Ramos (cell line): ENCODE measurements around the gene MRTFB.

Source experiments
- in situ Hi-C: fragments of 300-500 bp; cut with MboI; formaldehyde crosslinking; loops from one replicate; pipeline ENCODE4 v1.14.3; 2022; ENCODE audit warnings: low sequenced_read_pairs; ENCODE audit not compliant: unreplicated experiment

The MRTFB gene

GRCh38 chr16:14211856-14212543, 140.9 kb downstream of the MRTFB start:
- in situ Hi-C loops, result no loop called here

- in situ Hi-C loops, result no loop called here
These were observed 144.8 kb downstream of the MRTFB start for GRCh38 chr16:14215941-14216340.

- in situ Hi-C loops, result no loop called here
These were observed 148.9 kb downstream of the MRTFB start for GRCh38 chr16:14219983-14220382.

- in situ Hi-C loops, result no loop called here
These were observed 152.5 kb downstream of the MRTFB start for GRCh38 chr16:14223632-14224031.

- in situ Hi-C loops, result no loop called here
These were observed 154.3 kb downstream of the MRTFB start for GRCh38 chr16:14225457-14225856.

DNA sequence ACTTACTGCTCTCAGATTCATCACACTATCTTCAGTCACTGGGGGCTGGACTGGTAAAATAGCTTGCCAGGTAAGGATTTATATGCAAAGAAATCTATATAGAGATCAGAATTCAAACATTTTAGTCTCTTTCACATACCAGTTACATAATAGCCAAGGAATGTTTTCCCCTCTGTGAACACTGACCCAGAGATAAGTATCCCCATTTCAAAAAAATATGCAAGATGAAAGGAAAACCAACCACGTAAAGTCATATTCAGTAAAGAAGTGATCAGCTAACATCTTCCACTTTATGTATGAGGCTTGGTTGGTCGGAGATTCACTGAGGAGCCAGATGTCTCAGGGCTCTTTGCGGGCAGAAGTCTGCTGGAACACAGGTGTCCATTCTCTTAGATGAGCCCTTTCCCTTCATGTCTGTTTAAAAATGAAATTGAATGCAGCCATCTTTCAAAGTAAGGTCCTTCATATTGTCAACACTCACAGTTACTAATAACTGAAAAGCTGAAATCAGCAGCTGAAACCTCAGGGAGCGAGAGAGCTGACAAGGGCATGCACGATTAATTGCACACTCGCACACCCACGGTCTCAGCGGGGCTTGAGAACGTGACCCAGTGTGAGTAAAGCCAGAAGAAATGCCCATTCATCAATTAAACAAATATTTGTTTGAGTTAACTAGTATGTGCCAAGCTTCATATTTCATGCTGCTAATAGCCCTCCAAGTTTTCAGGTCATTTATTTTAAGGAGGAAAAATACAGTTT, 161.2 kb downstream of the MRTFB start:
- in situ Hi-C loops, result no loop called here

DNA sequence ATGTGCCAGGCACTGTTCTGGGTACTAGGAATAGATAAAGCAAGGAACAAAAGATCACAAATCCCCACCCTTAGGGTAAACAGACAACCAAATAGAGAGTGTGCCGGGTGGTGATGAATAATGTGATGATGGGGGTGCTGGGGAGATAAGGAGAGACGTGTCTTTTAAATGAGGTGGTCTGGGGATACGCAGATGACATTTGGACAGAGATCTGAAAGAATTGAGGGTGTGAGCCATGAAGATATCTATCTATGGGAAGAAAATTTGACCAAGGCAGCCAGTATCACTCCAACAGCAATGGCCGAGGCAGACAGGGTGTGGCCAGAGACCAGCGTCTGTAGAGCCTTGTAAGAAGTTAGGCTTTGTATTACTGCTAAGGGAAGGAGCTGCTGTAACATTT, 165.3 kb downstream of the MRTFB start:
- in situ Hi-C loops, result no loop called here

GRCh38 chr16:14238756-14239155, 167.6 kb downstream of the MRTFB start:
- in situ Hi-C loops, result no loop called here

DNA sequence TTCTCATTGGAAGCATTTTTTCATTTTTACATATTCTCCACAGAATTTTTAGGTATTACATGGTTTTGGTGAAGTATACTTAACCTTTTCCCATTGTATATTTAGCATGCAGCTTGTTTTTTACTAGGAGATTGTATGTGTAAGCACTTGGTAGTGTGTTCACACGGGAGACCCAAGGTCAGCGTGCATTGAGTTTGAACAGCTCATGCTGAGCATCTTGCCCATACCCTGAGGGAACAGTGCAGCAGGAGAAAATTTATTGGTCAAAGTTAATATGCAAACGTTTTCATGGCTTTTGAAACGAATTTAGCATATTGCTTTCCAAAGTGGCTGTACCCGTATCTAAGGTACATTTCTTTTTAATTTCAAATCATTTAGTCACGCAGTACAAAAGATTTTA, 168.7 kb downstream of the MRTFB start:
- in situ Hi-C loops, result no loop called here

DNA sequence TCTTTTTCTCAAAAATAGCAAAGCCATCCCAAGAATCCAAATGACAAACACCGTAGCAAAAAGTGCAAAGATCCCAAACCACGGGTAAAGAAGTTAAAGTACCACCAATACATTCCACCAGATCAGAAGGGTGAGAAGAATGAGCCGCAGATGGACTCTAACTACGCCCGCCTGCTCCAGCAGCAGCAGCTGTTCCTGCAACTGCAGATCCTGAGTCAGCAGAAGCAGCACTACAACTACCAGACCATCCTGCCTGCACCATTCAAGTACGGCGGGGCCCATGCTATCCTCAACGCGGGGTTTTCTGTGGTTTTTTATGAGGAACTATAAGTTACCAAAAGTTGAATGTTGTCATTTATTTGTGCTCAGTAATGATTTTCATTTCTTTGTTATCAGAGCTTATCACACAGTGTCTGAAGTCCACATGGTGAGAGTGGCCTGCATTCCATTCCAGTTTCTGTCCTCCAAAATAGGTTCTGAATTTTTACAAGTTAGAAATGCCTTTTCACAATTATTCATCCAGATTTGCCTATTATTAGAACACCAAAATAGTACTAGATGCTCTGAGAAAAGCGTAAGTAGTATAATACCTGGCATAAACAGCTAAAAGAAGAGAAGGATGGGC, 169.2 kb downstream of the MRTFB start:
- in situ Hi-C loops, result no loop called here

DNA sequence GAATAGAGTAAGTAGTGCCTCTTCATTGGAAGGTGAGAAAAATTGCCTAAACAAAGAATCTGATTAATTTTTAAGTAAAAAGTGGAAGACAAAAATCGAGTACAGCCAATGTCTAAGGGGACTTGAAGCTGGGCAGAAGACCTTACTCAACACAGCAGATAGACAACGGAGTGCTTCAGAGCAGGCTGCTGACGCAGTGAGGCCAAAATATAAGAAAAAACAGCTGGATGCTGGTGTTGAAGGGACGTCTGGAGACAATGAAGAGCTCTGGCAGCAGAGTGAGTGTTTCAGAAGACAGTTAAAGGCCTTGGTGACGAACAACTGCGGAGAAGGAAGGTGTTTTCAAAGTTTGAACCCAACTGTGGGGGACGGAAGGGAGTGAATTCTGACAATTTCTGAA, 169.8 kb downstream of the MRTFB start:
- in situ Hi-C loops, result no loop called here

DNA sequence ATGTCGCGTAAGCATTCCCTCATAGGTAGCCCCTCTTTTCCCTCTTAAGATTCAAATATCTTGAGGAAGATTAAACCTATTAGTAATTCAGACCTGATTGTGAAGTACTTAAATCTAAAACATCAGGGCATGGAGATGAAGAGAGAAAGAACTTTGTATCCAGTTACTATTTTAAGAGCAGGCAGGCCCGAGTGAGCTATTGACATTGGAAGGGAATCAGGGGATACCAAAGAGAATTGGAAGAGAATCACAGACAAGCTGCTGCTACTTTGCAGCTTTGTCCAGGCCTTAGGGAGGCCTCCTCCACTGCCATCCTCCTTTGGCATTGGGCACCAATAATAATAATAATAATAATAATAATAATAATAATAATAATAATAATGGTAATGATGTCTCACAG, 170.5 kb downstream of the MRTFB start:
- in situ Hi-C loops, result no loop called here

DNA sequence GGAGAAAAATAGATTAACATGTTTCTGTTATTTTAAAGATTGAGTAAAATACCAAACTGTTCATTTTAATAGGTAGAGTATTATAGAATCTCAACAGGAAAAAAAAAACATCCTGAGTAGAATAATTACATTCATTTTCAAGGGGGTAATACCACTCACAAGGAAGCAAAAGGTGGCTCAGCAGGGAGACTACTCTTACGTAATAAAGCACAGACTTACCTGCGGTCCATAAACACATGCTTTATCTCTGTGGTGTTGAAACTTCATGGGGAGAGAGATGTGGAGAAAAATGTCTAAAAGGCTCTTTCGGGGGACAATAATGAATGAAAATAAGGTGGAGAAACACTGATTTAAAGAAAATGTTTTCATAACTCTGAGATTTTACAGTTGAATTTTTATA, 171.7 kb downstream of the MRTFB start:
- in situ Hi-C loops, result no loop called here

- in situ Hi-C loops, result no loop called here
These were observed 173.3 kb downstream of the MRTFB start for GRCh38 chr16:14244196-14245010.

DNA sequence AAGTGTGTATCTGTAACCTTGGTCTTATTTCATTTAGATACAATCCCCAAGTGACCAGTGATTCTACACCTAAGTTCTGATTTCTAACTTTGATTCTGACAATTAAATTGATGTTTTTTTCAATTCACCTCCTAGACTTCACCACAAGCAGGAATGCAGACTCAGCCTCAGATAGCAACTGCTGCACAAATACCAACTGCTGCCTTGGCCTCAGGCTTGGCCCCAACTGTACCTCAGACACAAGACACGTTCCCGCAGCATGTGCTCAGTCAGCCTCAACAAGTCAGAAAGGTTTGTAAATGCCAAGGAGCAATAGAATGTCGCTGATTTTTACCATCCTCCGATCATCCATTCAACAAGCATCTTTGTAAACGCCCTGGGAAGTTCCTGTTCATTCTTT, 177.7 kb downstream of the MRTFB start:
- in situ Hi-C loops, result no loop called here

- in situ Hi-C loops, result no loop called here
These were observed 178.3 kb downstream of the MRTFB start for GRCh38 chr16:14249291-14250032.

GRCh38 chr16:14251419-14251818, 180.3 kb downstream of the MRTFB start:
- in situ Hi-C loops, result no loop called here

DNA sequence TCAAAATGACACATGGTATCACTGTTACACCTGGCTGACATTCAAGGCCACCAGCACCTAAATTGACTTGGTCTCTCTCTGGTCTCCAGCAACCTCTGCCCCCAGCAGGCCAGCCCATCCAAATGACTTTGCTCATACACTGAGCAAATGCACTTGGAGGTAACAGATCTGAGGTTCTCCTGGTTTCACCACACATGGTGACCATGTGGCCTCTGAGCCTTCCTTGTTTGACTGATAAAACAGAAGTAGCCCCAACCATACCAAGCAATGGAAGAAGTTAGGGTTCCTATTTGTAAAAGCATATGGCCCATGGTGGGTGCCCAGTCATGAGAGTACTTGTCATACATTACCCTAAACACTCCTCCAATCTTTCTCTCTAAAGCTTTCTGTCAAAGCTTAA, 181.7 kb downstream of the MRTFB start:
- in situ Hi-C loops, result no loop called here

DNA sequence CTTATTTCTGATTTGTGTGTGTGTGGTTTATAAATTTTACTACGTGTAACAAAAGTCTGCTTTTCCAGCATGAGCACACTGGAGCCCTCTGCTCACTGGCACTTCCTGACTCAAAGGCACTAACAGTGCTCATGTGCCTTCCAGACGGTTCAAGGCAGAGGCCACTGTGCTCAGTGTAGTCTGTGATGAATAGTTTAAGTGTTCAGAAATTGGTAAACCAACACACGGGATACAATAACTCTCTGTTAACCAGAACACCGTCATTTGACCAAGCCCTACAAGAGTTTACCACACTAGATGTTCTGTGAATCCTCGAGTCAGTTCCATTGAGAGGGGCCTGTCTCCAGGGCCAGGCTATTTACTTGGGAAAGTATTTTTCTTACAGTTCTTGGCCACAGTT, 191.9 kb downstream of the MRTFB start:
- in situ Hi-C loops, result no loop called here

- in situ Hi-C loops, result no loop called here
These were observed 192.7 kb downstream of the MRTFB start for GRCh38 chr16:14263769-14264168.
